Right cardiac atrium (tissue), 5 donors: ENCODE measurements around the gene SEPTIN10. TPM values are rescaled to one million over a fixed set of nuclear protein-coding genes. Genes with fewer than 3 reads are reported as not detected.
A peak's percentile ranks its signal among the peaks of the same experiment; 100 is the strongest.
"Not testable (repeated sequence)": the region's sequence is repeated elsewhere in the genome, so short reads cannot be mapped to it uniquely, and the experiment has no call there.

Experiments
- ATAC-seq, 2 donors: fragments of 200-7000 bp; cut with Tn5 transposase; one replicate each; pipeline versions ENCODE4 v1.8.0 to v1.9.1; 2020; ENCODE audit warnings: moderate library complexity in 2 of 2, mild to moderate bottlenecking in 1 of 2
- DNase-seq, 3 donors: peaks; one replicate each; pipeline ENCODE4 v3.0.0-alpha.2; 2020
- H3K27ac ChIP-seq: one replicate; pipeline ENCODE4 v1.5.1; 2013; ENCODE audit warnings: mild to moderate bottlenecking, low read length, control low read depth, moderate library complexity
- H3K27me3 ChIP-seq: one replicate; pipeline ENCODE4 v1.6.1; 2013; ENCODE audit not compliant: control insufficient read depth, insufficient read depth
- H3K4me1 ChIP-seq: one replicate; pipeline ENCODE4 v1.6.1; 2013; ENCODE audit warnings: low read length; ENCODE audit not compliant: control insufficient read depth, insufficient read depth
- H3K4me3 ChIP-seq: one replicate; pipeline ENCODE4 v1.5.1; 2013; ENCODE audit warnings: low read length, control low read depth
- H3K9me3 ChIP-seq: one replicate; pipeline ENCODE4 v1.6.1; 2013; ENCODE audit warnings: low read length; ENCODE audit not compliant: control insufficient read depth
- WGBS: extraction: QIAGEN DNeasy Blood & Tissue Kit; methylation state at CpG from one replicate; pipeline ENCODE4 v1.1.7; 2013; 5-methylcytosine and 5-hydroxymethylcytosine counted together
- intact Hi-C, 4 donors: fragments of 100-400 bp; cut with DNase I; formaldehyde crosslinking; loops; one replicate each; pipeline versions ENCODE4 v1.11.0 to v1.14.0; 2022 to 2023
- polyA plus RNA-seq: library from polyadenylated mRNA; stranded (reverse); fragments of 200-250 nt; gene quantifications from one replicate; pipeline ENCODE4 v1.2.3, GENCODE V29; 2013
- total RNA-seq, 4 donors: library from RNA; stranded (reverse); fragmentation: NEBNext Ultra II Directional; extraction: Animal tissue kit (Norgen Biotek cat#: 25700); gene quantifications; one replicate each; pipeline ENCODE4 v1.2.1, GENCODE V29; 2021
- donor health status: healthy with polysubstance abuse.
- donor health status: DM: no; HTN: yes; CAD: no.
- donor health status: DM: no; HTN: no; CAD: no.
- donor health status: DM: no; HTN: yes; CAD: no; lungs with severe emphysema.
- donor health status: DM: yes; HTN: yes; CAD: no.

The SEPTIN10 gene
- total and polyA plus RNA-seq, 5 donors: 27.9 to 63.0 (median 61.4) TPM

- Histone ChIP-seq H3K4me3 (no peak overlapping the region), H3K4me1 (no peaks in the 10 kb centered on the region), H3K9me3 (no peaks in the 10 kb centered on the region), H3K27ac (no peak overlapping the region), H3K27me3 (no peaks in the 10 kb centered on the region)
- 94% methylated on average over 7 of the region's 7 CpGs for WGBS
- DNase-seq (no peak), ATAC-seq (no peak)
- intact Hi-C loops: no loop called here
Measured at GRCh38 chr2:109647636-109648035, 33.9 kb upstream of the SEPTIN10 start.

DNA sequence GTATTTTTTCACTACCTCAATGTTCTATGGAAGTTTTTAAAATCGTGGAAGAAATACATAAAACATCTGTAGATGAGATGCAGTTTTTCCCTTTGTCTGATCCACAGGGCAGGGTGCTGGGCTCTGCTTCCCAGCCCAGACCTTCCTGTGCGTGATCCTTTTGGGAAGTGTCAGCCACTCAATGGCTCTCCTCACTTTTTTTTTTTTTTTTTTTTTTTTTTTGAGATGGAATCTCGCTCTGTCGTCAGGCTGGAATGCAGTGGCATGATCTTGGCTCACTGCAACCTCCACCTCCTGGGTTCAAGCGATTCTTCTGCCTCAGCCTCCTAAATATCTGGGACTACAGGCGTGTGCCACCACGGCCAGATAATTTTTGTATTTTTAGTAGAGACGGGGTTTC, 33.2 kb upstream of the SEPTIN10 start:
- ATAC-seq: no peak
- Histone ChIP-seq H3K4me1 (no peaks in the 10 kb centered on the region), H3K27ac (no peak overlapping the region), H3K27me3 (no peaks in the 10 kb centered on the region), H3K4me3 (no peak overlapping the region), H3K9me3 (no peaks in the 10 kb centered on the region)
- no peak for DNase-seq
- WGBS: 89% methylated on average over 8 of the region's 8 CpGs
- intact Hi-C loops: no loop called here

DNA sequence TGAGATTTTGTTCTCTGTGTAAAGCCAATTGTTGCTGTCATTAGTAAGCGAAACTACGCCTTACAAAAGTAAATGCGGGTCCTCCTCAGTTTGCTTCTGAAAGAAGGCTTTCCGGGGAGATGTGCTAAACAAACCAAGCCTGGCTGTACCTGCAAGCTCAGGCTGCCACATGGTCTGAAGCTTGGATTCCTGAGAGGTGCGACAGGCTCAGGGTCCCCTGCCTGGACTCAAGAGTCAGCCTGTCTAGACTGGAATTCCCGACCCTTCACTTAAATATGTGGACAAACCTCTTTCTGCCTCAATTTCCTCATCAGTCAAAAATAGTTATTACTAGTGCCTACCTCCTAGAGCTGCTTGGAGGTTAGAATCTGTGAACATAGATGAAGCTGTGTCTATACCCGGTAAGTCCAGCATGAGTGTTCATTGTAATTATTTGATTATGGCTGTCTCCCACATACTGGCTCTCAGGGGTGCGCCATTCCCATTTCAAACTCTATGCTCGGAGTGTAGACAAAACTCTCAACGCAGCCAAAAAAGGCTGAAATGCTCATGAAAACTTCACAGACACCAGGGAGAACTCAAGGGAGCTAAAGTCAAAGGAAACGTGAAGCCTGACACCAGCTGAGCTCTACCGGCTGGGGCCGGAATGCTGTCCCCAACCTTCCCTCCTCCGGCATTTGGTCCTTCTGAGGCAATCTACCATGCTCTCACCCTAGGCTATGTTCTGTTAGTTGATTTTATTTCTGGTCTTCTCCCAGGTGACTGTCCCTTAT, 31.8 kb upstream of the SEPTIN10 start:
- ATAC-seq: no peak
- Histone ChIP-seq H3K9me3 (no peaks in the 10 kb centered on the region), H3K4me1 (peaks cover 2% of the 10 kb centered on the region), H3K27ac (no peak overlapping the region), H3K27me3 (no peaks in the 10 kb centered on the region), H3K4me3 (no peak overlapping the region)
- intact Hi-C loops: no loop called here
- WGBS: 93% methylated on average over 14 of the region's 14 CpGs
- DNase-seq: no peak

- no peak overlapping the region for H3K4me3 ChIP-seq
- ATAC-seq (peak; percentile 67 to 68), DNase-seq (peak in 2 of 3 donors; percentile 59 to 63)
- 42% methylated on average over 12 of the region's 12 CpGs for WGBS
- H3K27me3 ChIP-seq: no peaks in the 10 kb centered on the region
- peak overlapping the region; percentile 66 for H3K27ac ChIP-seq
- intact Hi-C loops: no loop called here
- H3K4me1 ChIP-seq: peaks cover 2% of the 10 kb centered on the region
- no peaks in the 10 kb centered on the region for H3K9me3 ChIP-seq
Measured at GRCh38 chr2:109644571-109645275, 31.0 kb upstream of the SEPTIN10 start.

GRCh38 chr2:109640000-109640399, 26.2 kb upstream of the SEPTIN10 start:
- intact Hi-C loops, H3K9me3 ChIP-seq, H3K27ac ChIP-seq, DNase-seq, H3K4me3 ChIP-seq, H3K4me1 ChIP-seq, H3K27me3 ChIP-seq, ATAC-seq: not testable (repeated sequence)
- WGBS: 97% methylated on average over 9 of the region's 9 CpGs

DNA sequence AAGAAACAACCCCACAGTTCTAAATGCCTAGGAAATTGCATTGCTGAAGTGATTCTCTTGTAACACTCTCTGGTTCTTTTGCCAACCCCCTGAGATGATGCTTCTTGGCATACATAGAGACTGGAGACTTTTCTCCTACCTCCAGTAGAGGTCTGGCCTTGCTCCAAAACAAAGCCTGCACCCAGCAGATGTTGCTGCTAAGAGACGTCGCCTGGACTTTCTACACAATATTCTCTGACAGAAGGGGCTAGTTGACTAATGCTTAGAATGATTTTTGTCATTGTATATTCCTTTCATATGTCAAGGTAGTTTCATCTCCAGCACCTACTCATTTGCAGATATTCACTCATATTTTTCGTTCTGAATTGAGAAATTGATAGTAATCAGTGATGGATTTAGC, 25.0 kb upstream of the SEPTIN10 start:
- Histone ChIP-seq H3K4me3 (no peak overlapping the region), H3K4me1 (peaks cover 2% of the 10 kb centered on the region), H3K27ac (no peak overlapping the region), H3K27me3 (no peaks in the 10 kb centered on the region), H3K9me3 (no peaks in the 10 kb centered on the region)
- 67% methylated on average over 3 of the region's 3 CpGs for WGBS
- ATAC-seq (no peak), DNase-seq (no peak)
- intact Hi-C loops: no loop called here

GRCh38 chr2:109637749-109638570, 24.2 kb upstream of the SEPTIN10 start:
- H3K9me3 ChIP-seq: no peaks in the 10 kb centered on the region
- H3K27ac ChIP-seq: no peak overlapping the region
- WGBS: 73% methylated on average over 9 of the region's 9 CpGs
- no peak overlapping the region for H3K4me3 ChIP-seq
- no peak for DNase-seq
- H3K27me3 ChIP-seq: no peaks in the 10 kb centered on the region
- ATAC-seq: peak in 1 of 2 donors; percentile 31
- intact Hi-C loops: no loop called here
- H3K4me1 ChIP-seq: peaks cover 2% of the 10 kb centered on the region

DNA sequence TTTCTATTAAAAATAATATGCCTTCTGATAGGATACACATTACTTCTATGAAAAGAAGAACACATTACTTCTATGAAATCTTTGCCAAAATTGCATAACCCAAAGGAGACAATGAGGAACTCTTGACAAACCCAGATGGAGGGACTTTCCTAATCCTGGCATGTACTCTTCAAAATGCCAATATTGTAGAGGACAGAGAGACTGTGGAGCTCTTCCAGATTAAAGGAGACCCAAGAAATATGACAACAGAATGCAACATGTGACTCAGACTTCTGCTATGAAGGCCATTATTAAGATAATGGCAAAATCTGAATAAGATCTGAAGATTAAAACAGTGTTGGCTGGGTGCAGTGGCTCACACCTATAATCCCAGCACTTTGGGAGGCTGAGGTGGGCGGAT, 22.6 kb upstream of the SEPTIN10 start:
- peaks cover 2% of the 10 kb centered on the region for H3K4me1 ChIP-seq
- 90% methylated on average over 1 of the region's 1 CpG for WGBS
- no peak overlapping the region for H3K27ac ChIP-seq
- H3K9me3 ChIP-seq: no peaks in the 10 kb centered on the region
- ATAC-seq (no peak), DNase-seq (no peak)
- H3K4me3 ChIP-seq: no peak overlapping the region
- intact Hi-C loops: no loop called here
- H3K27me3 ChIP-seq: no peaks in the 10 kb centered on the region

DNA sequence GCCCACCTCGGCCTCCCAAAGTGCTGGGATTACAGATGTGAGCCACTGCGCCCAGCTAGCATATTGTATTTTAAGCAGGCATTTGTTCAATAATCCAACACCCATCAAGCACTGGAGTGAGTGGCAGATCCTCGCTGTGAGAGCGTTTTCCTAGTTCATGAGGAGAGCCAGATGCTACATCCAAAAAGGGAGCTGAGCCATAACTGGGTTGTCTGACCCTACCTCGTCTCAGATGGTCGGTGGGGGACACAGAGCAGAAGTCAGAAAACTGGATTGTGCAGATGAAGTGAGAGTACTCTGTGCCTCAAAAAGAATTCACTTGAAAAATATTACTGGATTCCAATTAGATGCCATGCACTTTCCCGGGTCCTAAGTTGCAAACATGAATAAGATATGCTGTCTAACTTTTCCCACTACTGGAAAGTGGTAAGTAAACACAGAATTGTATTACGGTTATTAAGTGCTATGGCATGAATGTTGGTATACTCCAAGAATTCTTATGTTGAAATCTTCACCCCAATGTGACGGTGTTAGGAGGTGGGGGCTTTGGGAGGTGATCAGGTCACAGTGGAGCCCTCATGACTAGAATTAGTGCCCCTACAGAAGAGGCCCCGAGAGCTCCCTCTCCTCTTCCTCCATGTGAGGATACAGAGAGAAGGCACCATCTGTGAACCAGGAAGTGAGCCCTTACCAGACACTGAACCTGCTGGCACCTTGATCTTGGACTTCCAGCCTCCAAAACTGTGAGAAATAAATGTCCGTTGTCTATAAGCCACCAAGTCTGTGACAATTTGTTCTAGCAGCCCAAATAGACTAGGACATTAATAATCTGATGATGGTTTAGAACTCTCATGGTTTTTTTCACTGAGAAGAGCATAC, 21.9 kb upstream of the SEPTIN10 start:
- no peak for ATAC-seq
- H3K4me3 ChIP-seq: no peak overlapping the region
- no peaks in the 10 kb centered on the region for H3K4me1 ChIP-seq
- H3K9me3 ChIP-seq: no peaks in the 10 kb centered on the region
- H3K27ac ChIP-seq: no peak overlapping the region
- no peaks in the 10 kb centered on the region for H3K27me3 ChIP-seq
- 89% methylated on average over 11 of the region's 11 CpGs for WGBS
- intact Hi-C loops: no loop called here
- DNase-seq: no peak

DNA sequence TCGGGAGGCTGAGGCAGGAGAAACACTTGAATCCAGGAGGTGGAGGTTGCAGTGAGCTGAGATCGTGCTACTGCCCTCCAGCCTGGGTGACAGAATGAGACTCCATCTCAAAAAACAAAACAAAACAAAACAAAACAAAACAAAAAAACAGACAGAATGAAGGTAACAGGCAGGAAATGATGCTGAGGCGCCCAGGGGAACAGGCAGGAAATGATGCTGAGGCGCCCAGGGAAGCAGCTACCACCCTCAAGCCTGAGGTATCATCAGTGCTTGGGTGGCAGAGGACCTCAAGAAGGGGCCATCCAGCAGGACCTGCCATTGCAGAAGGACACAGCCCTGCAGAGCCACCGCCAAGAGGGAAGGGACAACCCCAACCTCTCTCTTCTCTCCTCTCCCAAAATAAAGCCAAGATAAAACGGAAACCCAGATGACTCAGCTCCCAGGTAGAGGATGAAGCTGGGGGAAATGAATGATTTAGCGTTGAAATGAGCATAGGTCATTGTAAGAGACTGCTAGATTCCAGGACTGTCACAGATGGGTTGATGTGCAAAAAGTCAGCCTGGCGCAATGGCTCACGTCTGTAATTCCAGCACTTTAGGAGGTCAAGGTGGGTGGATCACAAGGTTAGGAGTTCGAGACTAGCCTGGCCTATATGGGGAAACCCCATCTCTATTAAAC, 19.7 kb upstream of the SEPTIN10 start:
- Histone ChIP-seq H3K9me3 (no peaks in the 10 kb centered on the region), H3K27ac (no peak overlapping the region), H3K27me3 (no peaks in the 10 kb centered on the region), H3K4me3 (no peak overlapping the region), H3K4me1 (no peaks in the 10 kb centered on the region)
- intact Hi-C loops: no loop called here
- ATAC-seq (no peak), DNase-seq (no peak)
- WGBS: 91% methylated on average over 10 of the region's 10 CpGs
